LNCAP (cell line): ENCODE measurements around the gene DDX19B.

Experiments
- TF ChIP-seq, protein P1 (sequence below): fragments of 450-650 bp; IDR thresholded peaks from 2 replicates; pipeline ENCODE4 v1.5.1; 2017; ENCODE audit warnings: mild to moderate bottlenecking

DDX19B gene

DNA sequence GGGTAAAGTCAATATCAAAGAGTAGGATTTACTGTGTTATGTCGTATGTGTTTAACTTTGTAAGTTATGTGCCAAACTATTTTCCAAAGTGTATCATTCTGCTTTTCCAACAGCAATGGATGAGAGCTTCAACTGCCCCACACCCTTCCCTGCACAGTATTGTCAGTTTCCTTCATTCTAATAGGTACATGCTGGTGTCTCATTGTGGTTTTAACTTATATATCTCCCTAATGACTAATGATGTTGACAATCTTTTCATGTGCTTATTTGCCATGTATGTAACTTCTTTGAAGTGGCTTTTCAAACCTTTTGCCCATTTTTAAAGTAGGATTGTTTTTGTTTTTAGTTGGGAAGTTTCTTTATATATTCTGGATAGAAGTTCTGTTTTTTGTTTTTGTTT, 3.8 kb downstream of the DDX19B start:
- TF ChIP-seq, protein P1, sequence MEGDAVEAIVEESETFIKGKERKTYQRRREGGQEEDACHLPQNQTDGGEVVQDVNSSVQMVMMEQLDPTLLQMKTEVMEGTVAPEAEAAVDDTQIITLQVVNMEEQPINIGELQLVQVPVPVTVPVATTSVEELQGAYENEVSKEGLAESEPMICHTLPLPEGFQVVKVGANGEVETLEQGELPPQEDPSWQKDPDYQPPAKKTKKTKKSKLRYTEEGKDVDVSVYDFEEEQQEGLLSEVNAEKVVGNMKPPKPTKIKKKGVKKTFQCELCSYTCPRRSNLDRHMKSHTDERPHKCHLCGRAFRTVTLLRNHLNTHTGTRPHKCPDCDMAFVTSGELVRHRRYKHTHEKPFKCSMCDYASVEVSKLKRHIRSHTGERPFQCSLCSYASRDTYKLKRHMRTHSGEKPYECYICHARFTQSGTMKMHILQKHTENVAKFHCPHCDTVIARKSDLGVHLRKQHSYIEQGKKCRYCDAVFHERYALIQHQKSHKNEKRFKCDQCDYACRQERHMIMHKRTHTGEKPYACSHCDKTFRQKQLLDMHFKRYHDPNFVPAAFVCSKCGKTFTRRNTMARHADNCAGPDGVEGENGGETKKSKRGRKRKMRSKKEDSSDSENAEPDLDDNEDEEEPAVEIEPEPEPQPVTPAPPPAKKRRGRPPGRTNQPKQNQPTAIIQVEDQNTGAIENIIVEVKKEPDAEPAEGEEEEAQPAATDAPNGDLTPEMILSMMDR = no peak

DNA sequence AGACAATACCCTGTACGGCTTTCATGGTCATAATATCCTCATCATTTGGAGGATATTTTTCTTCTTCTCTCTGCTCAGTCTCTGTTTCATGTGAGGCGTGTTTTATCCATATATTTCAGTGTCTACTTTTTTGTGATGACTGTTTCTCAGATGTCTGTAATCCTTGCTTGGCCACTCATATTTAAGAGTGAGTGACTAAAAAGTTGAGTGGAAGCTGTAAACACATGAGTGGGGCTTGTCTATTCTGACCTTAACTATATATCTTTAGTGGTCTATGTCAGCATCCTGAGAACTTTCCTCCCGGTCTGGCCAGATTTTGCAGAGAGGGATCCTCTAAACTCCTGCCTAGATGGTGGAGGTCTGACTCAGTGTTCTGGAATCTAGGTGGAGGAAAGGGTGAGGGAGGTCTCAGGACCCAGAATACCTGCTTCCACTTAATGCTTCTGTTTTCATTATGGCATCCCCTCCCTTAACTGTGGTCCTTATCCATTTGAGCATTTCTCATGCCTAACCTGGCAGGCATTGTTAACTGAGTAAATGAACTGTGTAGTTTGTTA, 6.0 kb downstream of the DDX19B start:
- TF ChIP-seq, protein P1 = no peak

DNA sequence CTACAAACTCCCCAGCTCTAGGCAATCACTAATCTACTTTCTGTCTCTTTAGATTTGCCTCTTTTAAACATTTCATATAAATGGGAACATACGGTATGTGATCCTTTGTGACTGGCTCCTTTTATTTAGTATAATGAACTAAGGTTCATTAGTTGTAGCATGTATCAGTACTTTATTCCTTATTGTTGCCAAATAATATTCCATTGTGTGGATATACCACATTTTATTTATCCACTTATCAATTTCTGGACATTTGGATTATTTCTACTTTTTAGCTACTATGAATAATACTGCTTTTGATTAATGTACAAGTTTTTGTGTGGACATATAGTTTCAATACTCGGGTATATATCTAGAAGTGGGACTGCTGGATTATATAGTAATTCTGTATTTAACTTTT, 7.9 kb downstream of the DDX19B start:
- TF ChIP-seq, protein P1 = no peak

DNA sequence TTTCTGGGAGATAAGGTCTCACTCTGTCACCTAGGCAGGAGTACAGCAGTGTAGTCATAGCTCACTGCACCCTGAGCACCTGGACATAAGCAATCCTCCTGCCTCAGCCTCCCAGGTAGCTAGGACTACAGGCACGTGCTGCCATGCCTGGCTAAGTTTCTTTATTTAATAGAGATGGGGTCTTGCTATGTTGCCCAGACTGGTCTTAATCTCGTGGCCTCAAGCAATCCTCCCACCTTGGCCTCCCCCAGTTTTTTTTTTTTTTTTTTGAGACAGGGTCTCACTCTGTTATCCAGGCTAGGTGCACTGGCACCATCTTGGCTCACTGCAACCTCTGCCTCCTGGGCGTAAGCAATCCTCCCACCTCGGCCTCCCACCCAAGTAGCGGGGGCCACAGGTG, 21.1 kb downstream of the DDX19B start:
- TF ChIP-seq, protein P1 = no peak

DNA sequence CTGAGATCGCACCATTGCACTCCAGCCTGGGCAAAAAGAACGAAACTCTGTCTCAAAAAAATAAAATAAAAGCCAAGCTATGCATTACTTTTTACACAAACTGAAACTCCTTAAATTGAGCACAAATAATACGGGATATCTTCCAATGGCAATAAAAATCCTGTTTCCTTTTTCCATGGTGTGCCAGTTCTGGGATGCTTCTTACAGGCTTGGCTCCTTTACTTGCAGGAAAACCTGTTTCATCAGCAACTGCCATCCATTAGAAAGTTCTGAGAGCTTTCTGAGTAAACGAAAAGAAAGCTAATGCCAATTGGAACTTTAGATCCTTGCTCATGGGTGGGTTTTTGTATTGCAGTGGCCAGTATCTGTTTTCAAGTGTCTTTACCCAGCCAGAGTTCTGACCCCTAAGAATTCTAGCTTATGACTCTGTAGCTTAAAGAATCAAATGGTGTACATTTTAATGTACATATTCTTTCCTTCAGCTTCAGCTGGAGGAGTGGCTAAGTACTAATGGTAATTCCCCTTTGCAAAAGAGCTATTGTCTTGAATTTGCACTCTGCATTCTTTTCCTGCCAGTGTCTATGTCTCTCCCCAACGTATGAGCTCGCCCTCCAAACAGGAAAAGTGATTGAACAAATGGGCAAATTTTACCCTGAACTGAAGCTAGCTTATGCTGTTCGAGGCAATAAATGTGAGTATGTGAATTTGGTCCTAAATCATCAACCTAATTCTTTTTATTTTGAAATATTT, 26.2 kb downstream of the DDX19B start:
- TF ChIP-seq, protein P1 = no peak

DNA sequence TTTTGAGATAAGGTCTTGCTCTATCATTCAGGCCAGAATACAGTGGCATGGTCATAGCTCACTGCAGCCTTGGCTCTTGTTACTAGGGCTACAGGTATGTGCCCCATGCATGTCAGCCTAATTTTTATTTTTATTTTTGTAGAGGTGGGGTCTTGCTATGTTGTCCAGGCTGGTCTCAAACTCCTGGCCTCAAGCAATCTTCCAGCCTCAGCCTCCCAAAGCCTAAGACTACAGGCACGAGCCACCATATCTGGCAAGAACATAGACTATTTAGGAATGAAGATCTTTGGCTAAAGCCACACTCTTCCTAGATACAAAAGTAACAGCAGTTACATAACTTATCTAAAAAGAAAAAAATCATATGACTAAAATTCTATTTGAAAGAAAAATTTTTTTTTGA, 32.1 kb downstream of the DDX19B start:
- TF ChIP-seq, protein P1 = no peak

DNA sequence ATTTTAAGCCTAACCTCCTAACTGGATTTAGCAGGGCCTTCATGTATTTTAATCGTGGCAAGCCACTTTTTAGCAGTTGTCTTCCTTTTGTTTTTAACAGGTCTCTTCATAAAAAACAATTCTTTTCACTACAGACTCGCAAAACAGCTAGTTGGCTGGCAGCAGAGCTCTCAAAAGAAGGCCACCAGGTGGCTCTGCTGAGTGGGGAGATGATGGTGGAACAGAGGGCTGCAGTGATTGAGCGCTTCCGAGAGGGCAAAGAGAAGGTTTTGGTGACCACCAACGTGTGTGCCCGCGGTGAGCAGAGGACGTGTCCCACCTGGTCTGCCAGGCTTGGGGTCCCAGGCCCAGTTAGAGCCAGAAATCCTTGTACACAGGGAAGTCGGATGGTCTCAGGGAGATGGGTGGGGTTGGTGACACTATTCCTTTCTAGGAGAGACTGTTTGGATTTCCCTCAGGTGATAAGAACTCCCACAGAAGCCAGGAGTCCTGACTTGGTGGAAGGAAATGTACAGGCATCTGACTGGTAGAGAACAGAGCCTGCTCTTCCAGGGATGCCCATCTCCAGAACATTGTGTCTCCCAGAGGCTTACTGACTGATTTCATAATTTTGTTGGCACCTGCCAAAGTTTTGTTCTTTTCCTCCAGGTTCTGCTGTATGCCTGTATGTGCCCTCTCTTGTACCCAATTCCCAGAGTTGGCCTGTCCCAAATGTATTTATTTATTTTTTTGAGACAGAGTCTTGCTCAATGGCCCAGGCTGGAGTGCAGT, 32.8 kb downstream of the DDX19B start:
- TF ChIP-seq, protein P1 = peak; percentile 68
